MM.1S (cell line): ENCODE data around the gene PPM1H.

Source experiments
- DNase-seq: peaks from one replicate; pipeline ENCODE4 v3.0.0-alpha.2; 2015
- H2AFZ ChIP-seq: fragments of 300-600 bp; sonication (generic); 2 replicates; pipeline ENCODE4 v1.6.0; 2016; ENCODE audit warnings: antibody characterized with exemption, low read length
- H3F3A ChIP-seq: fragments of 300-600 bp; sonication (generic); 2 replicates; pipeline ENCODE4 v1.6.1; 2016; ENCODE audit warnings: mild to moderate bottlenecking, antibody characterized with exemption, low read length, moderate library complexity, mixed read lengths; ENCODE audit not compliant: insufficient read depth
- H3K27ac ChIP-seq: fragments of 300-600 bp; sonication (generic); 2 replicates; pipeline ENCODE4 v1.5.1; 2016; ENCODE audit warnings: mild to moderate bottlenecking, low read length
- H3K27me3 ChIP-seq: fragments of 300-600 bp; sonication (generic); replicated peaks from 2 replicates; pipeline ENCODE4 v1.6.0; 2016; ENCODE audit warnings: low read length; ENCODE audit not compliant: insufficient read depth
- H3K36me3 ChIP-seq: fragments of 300-600 bp; sonication (generic); replicated peaks from 2 replicates; pipeline ENCODE4 v1.6.1; 2016; ENCODE audit warnings: mild to moderate bottlenecking, low read length, mixed read lengths; ENCODE audit not compliant: insufficient read depth
- H3K4me1 ChIP-seq: fragments of 300-600 bp; sonication (generic); 2 replicates; pipeline ENCODE4 v1.6.1; 2016; ENCODE audit warnings: low read length, mixed read lengths
- H3K4me2 ChIP-seq: fragments of 300-600 bp; sonication (generic); 2 replicates; pipeline ENCODE4 v1.6.0; 2016; ENCODE audit warnings: low read depth, low read length
- H3K4me3 ChIP-seq: fragments of 300-600 bp; sonication (generic); 2 replicates; pipeline ENCODE4 v1.5.1; 2016; ENCODE audit warnings: low read length, mixed read lengths
- H3K79me2 ChIP-seq: fragments of 300-600 bp; sonication (generic); 2 replicates; pipeline ENCODE4 v1.6.1; 2016; ENCODE audit warnings: mixed run types, low read length, mixed read lengths
- H3K9ac ChIP-seq: fragments of 300-600 bp; sonication (generic); 2 replicates; pipeline ENCODE4 v1.6.1; 2016; ENCODE audit warnings: low read length, mixed read lengths
- H3K9me2 ChIP-seq: fragments of 300-600 bp; sonication (generic); replicated peaks from 2 replicates; pipeline ENCODE4 v1.6.1; 2016; ENCODE audit warnings: mild to moderate bottlenecking, low read length, mixed read lengths; ENCODE audit not compliant: insufficient read depth
- H3K9me3 ChIP-seq: fragments of 300-600 bp; sonication (generic); replicated peaks from 2 replicates; pipeline ENCODE4 v1.6.1; 2016; ENCODE audit warnings: mild to moderate bottlenecking, low read length, mixed read lengths; ENCODE audit not compliant: insufficient read depth
- H4K20me1 ChIP-seq: fragments of 300-600 bp; sonication (generic); 2 replicates; pipeline ENCODE4 v1.6.1; 2016; ENCODE audit warnings: mild to moderate bottlenecking, low read length, moderate library complexity, mixed read lengths; ENCODE audit not compliant: insufficient read depth
- EZH2 ChIP-seq: fragments of 300-600 bp; sonication (generic); optimal IDR thresholded peaks from 2 replicates; pipeline ENCODE3; 2017; ENCODE audit warnings: low read depth, mild to moderate bottlenecking, antibody characterized with exemption, low read length, mixed read lengths
- EZH2phosphoT487 ChIP-seq: fragments of 300-600 bp; sonication (generic); IDR thresholded peaks from 2 replicates; pipeline ENCODE4 v1.6.1; 2018; ENCODE audit warnings: antibody characterized with exemption, low read length
- TF ChIP-seq, protein P1 (sequence below): fragments of 300-600 bp; sonication (generic); IDR thresholded peaks from 2 replicates; pipeline ENCODE4 v1.5.1; 2016; ENCODE audit warnings: antibody characterized with exemption, low read length, mixed read lengths

The PPM1H gene

DNA sequence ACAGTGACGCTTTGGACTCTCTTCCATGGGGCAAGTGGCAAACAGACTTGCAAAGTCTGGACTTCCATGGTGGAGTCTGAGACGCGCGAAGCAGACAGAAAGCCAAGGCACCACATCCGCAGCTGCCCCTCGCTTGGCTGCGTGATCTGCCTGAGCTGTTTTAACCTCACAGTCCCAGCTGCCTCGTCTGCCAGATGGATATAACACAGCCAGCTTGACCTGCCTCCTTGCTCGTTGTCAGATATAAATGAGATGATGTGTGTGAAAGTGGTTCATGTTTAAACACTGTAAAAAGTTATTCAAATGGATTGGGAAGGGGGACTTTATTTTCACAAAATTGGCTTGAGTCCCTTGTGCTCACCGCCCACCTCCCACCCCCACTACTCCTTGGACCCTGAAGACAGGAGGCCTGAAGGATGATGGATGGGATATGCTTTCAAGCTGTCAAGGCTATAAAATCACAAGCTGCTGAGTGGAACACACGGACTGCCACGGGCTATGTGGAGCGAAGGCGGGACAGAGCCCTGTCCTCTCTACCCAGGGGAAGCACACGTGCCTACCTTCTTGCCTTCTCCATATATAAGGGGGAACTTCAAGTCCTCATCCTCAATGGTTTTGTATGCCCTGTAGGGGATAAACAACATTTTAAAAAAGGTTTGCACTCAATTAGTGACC is 241.4 kb downstream of the PPM1H start:
- H3K4me2 ChIP-seq = no peak overlapping the region
- no peaks in the 10 kb centered on the region for H3K79me2 ChIP-seq
- no peaks in the 10 kb centered on the region for H3K9me2 ChIP-seq
- DNase-seq = no peak
- H3K27ac ChIP-seq = no peak overlapping the region
- no peaks in the 10 kb centered on the region for H4K20me1 ChIP-seq
- H3K9ac ChIP-seq = no peak overlapping the region
- H3K4me3 ChIP-seq = no peak overlapping the region
- TF ChIP-seq EZH2 = no peak
- TF ChIP-seq EZH2phosphoT487 = no peak
- TF ChIP-seq, protein P1, sequence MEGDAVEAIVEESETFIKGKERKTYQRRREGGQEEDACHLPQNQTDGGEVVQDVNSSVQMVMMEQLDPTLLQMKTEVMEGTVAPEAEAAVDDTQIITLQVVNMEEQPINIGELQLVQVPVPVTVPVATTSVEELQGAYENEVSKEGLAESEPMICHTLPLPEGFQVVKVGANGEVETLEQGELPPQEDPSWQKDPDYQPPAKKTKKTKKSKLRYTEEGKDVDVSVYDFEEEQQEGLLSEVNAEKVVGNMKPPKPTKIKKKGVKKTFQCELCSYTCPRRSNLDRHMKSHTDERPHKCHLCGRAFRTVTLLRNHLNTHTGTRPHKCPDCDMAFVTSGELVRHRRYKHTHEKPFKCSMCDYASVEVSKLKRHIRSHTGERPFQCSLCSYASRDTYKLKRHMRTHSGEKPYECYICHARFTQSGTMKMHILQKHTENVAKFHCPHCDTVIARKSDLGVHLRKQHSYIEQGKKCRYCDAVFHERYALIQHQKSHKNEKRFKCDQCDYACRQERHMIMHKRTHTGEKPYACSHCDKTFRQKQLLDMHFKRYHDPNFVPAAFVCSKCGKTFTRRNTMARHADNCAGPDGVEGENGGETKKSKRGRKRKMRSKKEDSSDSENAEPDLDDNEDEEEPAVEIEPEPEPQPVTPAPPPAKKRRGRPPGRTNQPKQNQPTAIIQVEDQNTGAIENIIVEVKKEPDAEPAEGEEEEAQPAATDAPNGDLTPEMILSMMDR = no peak
- H2AFZ ChIP-seq = no peak overlapping the region
- H3K27me3 ChIP-seq = no peaks in the 10 kb centered on the region
- no peaks in the 10 kb centered on the region for H3K4me1 ChIP-seq
- no peaks in the 10 kb centered on the region for H3K36me3 ChIP-seq
- H3F3A ChIP-seq = no peaks in the 10 kb centered on the region
- H3K9me3 ChIP-seq = no peaks in the 10 kb centered on the region

DNA sequence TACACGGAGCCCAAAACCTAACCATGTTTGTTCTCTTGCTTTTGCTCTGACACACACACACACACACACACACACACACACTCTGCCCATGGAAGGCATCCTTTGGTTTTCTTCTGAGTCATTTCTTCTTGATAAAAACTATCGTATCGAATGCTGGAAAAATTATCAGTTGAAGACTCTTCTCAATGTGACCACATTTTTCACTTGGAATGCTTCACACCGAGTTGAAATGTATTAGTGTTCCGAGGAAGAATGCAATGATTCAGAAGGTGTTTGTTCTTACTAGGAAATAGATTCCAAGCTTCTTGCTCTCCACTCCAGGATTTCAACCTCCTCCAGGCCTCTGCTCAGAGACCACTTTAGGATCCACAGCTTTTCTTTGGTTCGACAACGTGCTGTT is 242.1 kb downstream of the PPM1H start:
- H3K79me2 ChIP-seq = no peaks in the 10 kb centered on the region
- no peak for DNase-seq
- TF ChIP-seq EZH2 (no peak), EZH2phosphoT487 (no peak)
- TF ChIP-seq, protein P1 = no peak
- H3K4me2 ChIP-seq = no peak overlapping the region
- no peaks in the 10 kb centered on the region for H3K9me3 ChIP-seq
- H3F3A ChIP-seq = no peaks in the 10 kb centered on the region
- H3K27me3 ChIP-seq = no peaks in the 10 kb centered on the region
- H3K36me3 ChIP-seq = no peaks in the 10 kb centered on the region
- H3K4me1 ChIP-seq = peaks cover 3% of the 10 kb centered on the region; the same call in 1 of the 2 replicates
- no peak overlapping the region for H3K27ac ChIP-seq
- H3K9me2 ChIP-seq = no peaks in the 10 kb centered on the region
- H3K9ac ChIP-seq = no peak overlapping the region
- H4K20me1 ChIP-seq = no peaks in the 10 kb centered on the region
- H2AFZ ChIP-seq = no peak overlapping the region
- no peak overlapping the region for H3K4me3 ChIP-seq

GRCh38 chr12:62691309-62691708 is 243.6 kb downstream of the PPM1H start:
- H3K9me3 ChIP-seq = no peaks in the 10 kb centered on the region
- no peak for TF ChIP-seq EZH2phosphoT487
- TF ChIP-seq, protein P1 = no peak
- no peak overlapping the region for H3K9ac ChIP-seq
- H3K4me3 ChIP-seq = no peak overlapping the region
- H3K79me2 ChIP-seq = no peaks in the 10 kb centered on the region
- no peaks in the 10 kb centered on the region for H3K36me3 ChIP-seq
- no peaks in the 10 kb centered on the region for H3K27me3 ChIP-seq
- no peak overlapping the region for H3K27ac ChIP-seq
- H3K9me2 ChIP-seq = no peaks in the 10 kb centered on the region
- no peak for DNase-seq
- H2AFZ ChIP-seq = no peak overlapping the region
- peaks cover 6% of the 10 kb centered on the region; the same call in 1 of the 2 replicates for H3F3A ChIP-seq
- H3K4me1 ChIP-seq = peaks cover 17% of the 10 kb centered on the region
- no peak overlapping the region for H3K4me2 ChIP-seq
- no peaks in the 10 kb centered on the region for H4K20me1 ChIP-seq
